Activated B cell treated with CpG ODN at 0.5 μM for 24 hours (primary cell): ENCODE measurements around the gene LIPA. TPM values are rescaled to one million over a fixed set of nuclear protein-coding genes. Genes with fewer than 3 reads are reported as not detected.
A peak's percentile ranks its signal among the peaks of the same experiment; 100 is the strongest.

Experiments
- ATAC-seq: fragments of 200-7000 bp; cut with Tn5 transposase; one replicate; pipeline ENCODE4 v1.10.0; 2021; ENCODE audit warnings: low read depth, mild to moderate bottlenecking, moderate library complexity
- CTCF ChIA-PET: fragments of 350-600 bp; sonication (Branson Sonifier 250); formaldehyde crosslinking; loops from one replicate; lab custom pipeline; 2021; ENCODE audit warnings: antibody characterized with exemption; lab: Charles Lee
- POLR2A ChIA-PET: fragments of 350-600 bp; sonication (Branson Sonifier 250); formaldehyde crosslinking; loops from one replicate; lab custom pipeline; 2021; ENCODE audit warnings: antibody characterized with exemption; lab: Charles Lee
- DNase-seq: peaks from one replicate; pipeline ENCODE4 v3.0.0; 2022
- H3K27ac Mint-ChIP-seq: one replicate; pipeline ENCODE4 v1.8.0; 2020; ENCODE audit warnings: mixed read lengths
- H3K27me3 Mint-ChIP-seq: one replicate; pipeline ENCODE4 v1.8.0; 2021; ENCODE audit warnings: mixed read lengths
- H3K36me3 Mint-ChIP-seq: one replicate; pipeline ENCODE4 v1.8.0; 2021; ENCODE audit warnings: low read depth, mixed read lengths
- H3K4me1 Mint-ChIP-seq: one replicate; pipeline ENCODE4 v1.8.0; 2021; ENCODE audit warnings: mixed read lengths
- H3K4me3 Mint-ChIP-seq: one replicate; pipeline ENCODE4 v1.8.0; 2020; ENCODE audit warnings: mild to moderate bottlenecking, mixed read lengths
- H3K9me3 Mint-ChIP-seq: one replicate; pipeline ENCODE4 v1.8.0; 2020; ENCODE audit warnings: mixed read lengths
- CTCF ChIP-seq: fragments of 200-600 bp; IDR thresholded peaks from one replicate; pipeline ENCODE4 v1.8.0; 2022; ENCODE audit warnings: antibody characterized with exemption, mild to moderate bottlenecking
- intact Hi-C: fragments of 100-400 bp; cut with micrococcal nuclease; formaldehyde crosslinking; loops from one replicate; pipeline ENCODE4 v1.15.1; 2024
- total RNA-seq: library from RNA; stranded (reverse); gene quantifications from 2 replicates; pipeline ENCODE4 v1.2.3, GENCODE V29; 2022

Gene LIPA
- total RNA-seq, 1 donor from 2014 or later, result 32.8 TPM

- no peak for DNase-seq
- H3K36me3 Mint-ChIP-seq, result no peaks in the 10 kb centered on the region
- intact Hi-C loops, result no loop called here
Measured at GRCh38 chr10:89164920-89165319, 86.7 kb downstream of the LIPA start.

GRCh38 chr10:89164080-89164479, 87.5 kb downstream of the LIPA start:
- ChIA-PET POLR2A (no interaction called here), CTCF (interaction anchor here (0.9 kb wide), 1 partner anchor 135 kb away, joined by 3 read pairs; no protein-coding TSS in a partner anchor)
- no peak for TF ChIP-seq CTCF
- Mint-ChIP-seq H3K36me3 (no peaks in the 10 kb centered on the region), H3K4me3 (peak overlapping the region; percentile 54), H3K27ac (peak overlapping the region; percentile 19), H3K27me3 (peaks cover 9% of the 10 kb centered on the region), H3K9me3 (no peaks in the 10 kb centered on the region), H3K4me1 (peaks cover 14% of the 10 kb centered on the region)
- ATAC-seq, result no peak
- DNase-seq, result no peak
- intact Hi-C loops, result no loop called here

More at GRCh38 chr10:89164920-89165319, 86.7 kb downstream of the LIPA start:
- no peak for ATAC-seq
- ChIA-PET POLR2A (no interaction called here), CTCF (no interaction called here)
- no peaks in the 10 kb centered on the region for H3K9me3 Mint-ChIP-seq
- H3K27ac Mint-ChIP-seq, result no peak overlapping the region
- TF ChIP-seq CTCF, result no peak
- no peak overlapping the region for H3K4me3 Mint-ChIP-seq
- H3K4me1 Mint-ChIP-seq, result peaks cover 14% of the 10 kb centered on the region
- H3K27me3 Mint-ChIP-seq, result peaks cover 9% of the 10 kb centered on the region

Other genes with a start within 250 kb of the LIPA start
- not detected in 2 replicates for gene CH25H, start 44.5 kb downstream of the LIPA start, total RNA-seq
- gene IFIT2, start 50.3 kb upstream of the LIPA start, total RNA-seq, result 4.9 and 5.7 TPM in 2 replicates
- 3.2 TPM in 2 replicates for gene IFIT3, start 76.2 kb upstream of the LIPA start, total RNA-seq
- not detected in 2 replicates for gene IFIT1B, start 126.3 kb upstream of the LIPA start, total RNA-seq
- 0.95 and 1.3 TPM in 2 replicates for gene IFIT1, start 140.8 kb upstream of the LIPA start, total RNA-seq
- 20.0 and 21.3 TPM in 2 replicates for gene IFIT5, start 162.8 kb upstream of the LIPA start, total RNA-seq